Umbilical cord (tissue), 2 donors: ENCODE data around the gene CAMTA1. TPM values are rescaled to one million over a fixed set of nuclear protein-coding genes. Genes with fewer than 3 reads are reported as not detected.
"Not testable (repeated sequence)": the region's sequence is repeated elsewhere in the genome, so short reads cannot be mapped to it uniquely, and the experiment has no call there.

Experiments used
- DNase-seq: peaks from one replicate; pipeline ENCODE4 v3.0.0-alpha.2; 2015; ENCODE audit warnings: low spot score
- total RNA-seq: library from RNA; depleted of rRNA; stranded (reverse); fragments of >200 nt; gene quantifications from one replicate; pipeline ENCODE4 v1.2.3, GENCODE V29; 2014; ENCODE audit warnings: low replicate concordance; ENCODE audit not compliant: insufficient read depth

Gene CAMTA1
- total RNA-seq, 1 donor from 2014 or later = 29.6 TPM

- peak; percentile 90 for DNase-seq
Measured at GRCh38 chr1:7704214-7705047, 919.2 kb downstream of the CAMTA1 start.

DNA sequence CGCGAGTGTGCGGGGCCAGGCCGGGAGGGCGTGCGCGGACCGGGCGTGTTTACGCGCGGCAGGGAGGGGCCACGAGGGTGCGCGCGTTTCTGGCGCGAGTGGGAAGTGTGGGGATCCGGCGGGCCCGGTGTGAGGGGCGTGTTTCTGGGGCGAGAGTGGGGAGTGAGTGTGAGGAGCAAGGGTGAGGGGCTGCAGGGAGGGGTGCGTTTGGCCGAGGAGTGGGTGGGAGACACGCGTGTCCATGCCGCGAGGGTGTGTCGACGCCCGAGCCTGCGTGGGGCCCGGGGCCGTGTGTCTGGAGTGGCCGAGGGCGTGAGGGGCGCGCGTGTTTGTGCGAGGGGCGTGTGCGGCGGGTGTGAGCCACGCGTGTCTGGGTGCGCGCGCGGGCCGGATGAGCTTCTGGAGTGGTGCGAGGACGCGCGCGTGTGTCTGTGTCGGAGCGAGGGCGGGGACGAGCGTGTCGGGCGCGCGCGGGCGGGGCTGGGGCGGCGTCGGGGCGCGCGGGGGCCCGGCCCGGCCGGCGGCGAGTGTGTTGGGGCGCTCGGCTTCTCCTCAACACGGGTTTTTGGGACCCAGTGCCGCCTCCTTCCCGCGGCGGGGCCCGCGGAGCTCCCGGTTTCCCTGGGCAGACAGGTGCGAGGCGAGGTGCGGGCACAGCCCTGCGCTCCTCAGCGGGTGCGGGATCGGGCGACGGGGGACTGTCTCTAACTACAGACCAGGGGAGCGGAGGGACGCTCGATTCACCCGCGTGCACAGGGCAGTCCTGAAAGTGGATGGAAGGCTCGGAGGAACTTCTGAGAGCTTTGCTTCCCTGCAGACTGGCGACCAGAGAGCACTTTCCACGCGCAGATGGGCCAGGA, 920.0 kb downstream of the CAMTA1 start:
- no peak for DNase-seq

- no peak for DNase-seq
Measured at GRCh38 chr1:7705908-7706216, 920.6 kb downstream of the CAMTA1 start.

DNA sequence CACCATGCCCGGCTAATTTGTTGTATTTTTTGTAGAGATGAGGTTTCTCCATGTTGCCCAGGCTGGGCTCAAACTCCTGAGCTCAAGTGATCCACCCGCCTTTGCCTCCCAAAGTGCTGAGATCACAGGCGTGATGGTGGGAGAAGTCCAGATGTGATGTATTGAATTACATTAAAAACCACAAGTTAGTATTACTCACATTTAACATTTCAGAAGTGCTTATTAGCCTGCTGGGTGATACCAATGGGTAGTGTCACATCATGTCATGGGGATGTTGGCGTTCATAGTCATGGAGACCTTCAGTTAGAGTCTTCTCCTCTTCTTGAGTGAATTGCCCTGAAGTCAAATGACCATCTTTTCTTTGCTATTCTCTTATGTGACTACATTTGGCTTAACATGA, 922.3 kb downstream of the CAMTA1 start:
- no peak for DNase-seq

- DNase-seq = not testable (repeated sequence)
Measured at GRCh38 chr1:7708065-7708464, 922.8 kb downstream of the CAMTA1 start.

GRCh38 chr1:7710859-7711258, 925.6 kb downstream of the CAMTA1 start:
- DNase-seq = no peak

- DNase-seq = no peak
Measured at GRCh38 chr1:7712731-7713323, 927.6 kb downstream of the CAMTA1 start.

- DNase-seq = no peak
Measured at GRCh38 chr1:7716506-7716905, 931.3 kb downstream of the CAMTA1 start.

- no peak for DNase-seq
Measured at GRCh38 chr1:7717748-7718368, 932.6 kb downstream of the CAMTA1 start.

- DNase-seq = no peak
Measured at GRCh38 chr1:7719468-7720094, 934.3 kb downstream of the CAMTA1 start.

DNA sequence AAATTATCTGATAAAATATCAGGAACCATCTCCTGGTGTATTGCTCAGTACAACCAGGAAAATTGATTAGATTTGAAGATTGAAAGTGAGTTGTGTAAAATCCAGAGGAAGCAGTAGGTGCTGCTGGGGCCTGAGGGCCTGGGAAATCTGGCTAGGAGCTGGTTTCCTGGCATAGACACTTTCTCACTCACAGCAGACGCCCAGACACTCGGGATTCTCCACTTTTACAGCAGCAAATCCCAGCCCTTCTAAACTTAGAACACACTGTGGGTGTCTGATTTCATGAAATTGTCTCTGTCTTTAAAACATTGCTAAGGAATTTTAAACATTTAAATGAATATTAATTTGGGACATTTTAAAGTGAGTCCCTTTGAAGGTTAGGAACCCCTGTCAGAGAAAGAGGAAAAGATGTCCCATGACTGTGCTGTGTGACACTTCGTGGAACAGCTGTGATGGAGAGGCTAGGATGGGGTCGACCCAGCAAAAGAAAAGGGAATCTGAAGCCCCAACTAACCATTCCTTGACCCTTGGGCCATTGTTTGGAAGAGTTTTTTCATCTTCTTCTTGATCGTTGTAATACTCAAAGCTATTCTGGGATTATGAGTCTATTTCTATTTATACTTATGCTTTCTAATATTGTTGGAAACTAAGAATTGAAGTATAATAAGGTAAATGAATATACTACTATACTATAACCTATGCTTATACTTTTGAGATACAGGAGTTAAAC, 936.9 kb downstream of the CAMTA1 start:
- peak; percentile 49 for DNase-seq

DNA sequence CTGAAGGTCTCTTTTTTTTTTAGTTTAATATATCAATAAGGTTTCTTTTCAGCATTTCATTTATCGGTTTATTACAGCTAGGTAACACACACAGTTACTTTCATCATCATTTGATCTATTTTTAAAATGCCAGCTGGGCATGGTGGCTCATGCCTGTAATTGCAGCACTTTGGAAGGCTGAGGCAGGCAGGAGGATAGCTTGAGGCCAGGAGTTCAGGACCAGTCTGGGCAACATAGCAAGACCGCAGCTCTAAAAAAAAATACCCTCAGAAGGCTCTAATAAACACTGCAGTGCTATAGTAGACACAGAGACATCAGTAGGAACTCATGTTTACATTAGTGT, 937.4 kb downstream of the CAMTA1 start:
- no peak for DNase-seq

DNA sequence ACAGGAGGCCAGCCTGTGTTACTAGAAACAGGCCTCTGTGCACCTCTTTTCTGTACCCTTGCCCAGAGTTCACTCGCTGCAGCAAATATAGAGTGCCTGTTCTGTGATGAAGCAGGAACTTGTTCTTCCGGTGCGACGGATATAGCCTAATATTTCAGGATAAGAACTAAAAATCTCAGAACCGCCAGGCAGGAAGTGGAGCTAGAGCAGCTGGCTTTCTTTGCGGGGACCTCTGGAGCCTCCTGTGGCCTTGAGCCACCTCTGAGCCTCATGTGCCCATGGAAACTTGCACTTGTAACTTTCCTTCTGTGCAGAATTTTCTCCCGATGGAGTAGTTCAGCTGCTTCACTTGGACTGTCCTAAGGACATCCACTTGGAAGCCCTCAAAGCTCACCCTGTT, 941.4 kb downstream of the CAMTA1 start:
- no peak for DNase-seq

DNA sequence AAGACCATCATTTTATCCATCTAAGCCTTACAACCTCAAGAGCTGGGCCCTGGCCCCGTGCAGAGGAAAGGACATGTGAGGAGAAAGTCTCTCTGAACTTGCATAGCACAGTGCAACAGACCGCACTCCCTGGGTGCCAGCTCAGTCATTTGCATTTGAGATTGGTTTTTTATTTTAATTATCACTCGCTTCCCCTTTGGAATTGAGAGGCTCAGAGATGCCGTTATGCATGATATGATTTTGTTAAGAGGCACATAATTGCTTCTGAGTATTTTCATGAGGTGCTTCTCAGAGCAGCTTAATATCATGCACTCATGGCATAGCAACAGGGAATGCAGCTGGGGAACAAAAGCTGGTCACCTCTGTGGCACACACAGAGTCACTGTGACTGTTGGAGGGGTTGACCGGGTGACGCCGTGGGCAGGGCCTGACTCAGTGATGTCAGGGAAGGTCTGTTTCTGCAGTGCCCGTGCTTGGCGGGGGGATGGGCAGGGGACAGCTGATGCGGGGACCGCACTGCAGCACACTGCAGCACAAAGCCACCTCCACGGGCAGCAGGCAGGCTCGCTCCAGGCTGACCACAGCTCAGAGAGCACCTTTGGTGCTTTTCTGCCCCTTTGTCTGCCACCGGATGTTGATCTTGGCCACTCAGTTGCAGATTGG, 942.7 kb downstream of the CAMTA1 start:
- DNase-seq = no peak

GRCh38 chr1:7729761-7730160, 944.5 kb downstream of the CAMTA1 start:
- no peak for DNase-seq

DNA sequence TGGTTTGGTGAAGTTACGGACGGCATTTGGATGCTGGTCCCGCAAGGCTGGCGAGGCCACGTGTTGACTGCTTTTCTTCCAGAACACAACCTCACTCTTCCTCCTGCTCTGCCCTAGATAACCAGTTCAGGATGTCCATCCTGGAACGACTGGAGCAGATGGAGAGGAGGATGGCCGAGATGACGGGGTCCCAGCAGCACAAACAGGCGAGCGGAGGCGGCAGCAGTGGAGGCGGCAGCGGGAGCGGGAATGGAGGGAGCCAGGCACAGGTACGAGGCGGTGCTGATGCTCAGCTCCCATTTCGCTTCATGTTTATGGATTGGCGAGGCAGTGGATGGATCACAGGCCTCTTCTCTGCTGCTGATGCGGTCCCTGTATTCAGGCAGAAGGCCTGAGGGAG, 947.1 kb downstream of the CAMTA1 start:
- no peak for DNase-seq

DNA sequence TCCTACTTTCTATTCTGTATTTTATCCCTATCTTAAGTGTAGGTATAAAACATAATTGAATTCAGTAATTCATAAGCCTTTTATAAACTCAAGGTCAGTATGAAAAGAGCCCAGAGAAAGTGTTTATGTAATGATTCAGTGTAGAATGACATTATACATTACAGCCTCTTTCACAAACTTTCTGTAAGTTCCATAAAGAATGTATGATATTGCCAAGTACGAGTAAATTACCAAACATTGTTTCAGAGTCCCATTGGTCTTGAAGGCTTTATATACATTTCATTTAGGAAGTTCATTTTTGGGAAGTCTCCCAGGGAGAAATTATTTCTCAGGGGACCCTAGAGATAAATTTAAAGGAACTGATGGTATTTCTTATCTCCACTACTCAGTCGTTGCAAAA, 948.0 kb downstream of the CAMTA1 start:
- DNase-seq = no peak

DNA sequence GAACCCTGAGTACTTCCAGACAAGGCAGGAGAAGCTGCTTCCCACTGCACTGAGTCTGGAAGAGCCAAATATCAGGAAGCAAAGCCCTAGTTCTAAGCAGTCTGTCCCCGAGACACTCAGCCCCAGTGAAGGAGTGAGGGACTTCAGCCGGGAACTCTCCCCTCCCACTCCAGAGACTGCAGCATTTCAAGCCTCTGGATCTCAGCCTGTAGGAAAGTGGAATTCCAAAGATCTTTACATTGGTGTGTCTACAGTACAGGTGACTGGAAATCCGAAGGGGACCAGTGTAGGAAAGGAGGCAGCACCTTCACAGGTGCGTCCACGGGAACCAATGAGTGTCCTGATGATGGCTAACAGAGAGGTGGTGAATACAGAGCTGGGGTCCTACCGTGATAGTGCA, 952.8 kb downstream of the CAMTA1 start:
- no peak for DNase-seq

- no peak for DNase-seq
Measured at GRCh38 chr1:7743346-7743745, 958.1 kb downstream of the CAMTA1 start.

DNA sequence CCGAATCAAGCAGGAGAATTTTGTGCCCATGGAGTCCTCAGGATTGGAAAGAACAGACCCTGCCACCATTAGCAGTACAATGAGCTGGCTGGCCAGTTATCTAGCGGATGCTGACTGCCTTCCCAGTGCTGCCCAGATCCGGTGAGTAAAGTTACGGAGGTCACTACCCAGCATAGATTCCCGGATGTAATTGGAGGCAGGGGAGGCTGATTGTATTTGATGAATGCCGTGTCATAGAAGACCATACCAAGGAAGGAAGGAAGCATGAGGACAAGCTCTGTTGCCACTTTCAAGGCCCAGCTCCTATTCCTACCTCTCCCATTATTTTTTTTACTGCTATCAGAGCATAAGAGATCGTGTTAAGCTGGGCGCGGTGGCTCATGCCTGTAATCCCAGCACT, 959.6 kb downstream of the CAMTA1 start:
- no peak for DNase-seq

- DNase-seq = peak; percentile 51
Measured at GRCh38 chr1:7745783-7746182, 960.5 kb downstream of the CAMTA1 start.
